Stimulated activated CD8-positive, alpha-beta memory T cell treated with anti-CD3 and anti-CD28 coated beads, Interleukin-15, amount 100 ng/mL, for 24 hours (primary cell): ENCODE results near the gene TDRD1.

Source experiments
- DNase-seq: peaks from one replicate; pipeline ENCODE4 v3.0.0-alpha.2; 2020; ENCODE audit warnings: low read depth

Gene TDRD1

DNA sequence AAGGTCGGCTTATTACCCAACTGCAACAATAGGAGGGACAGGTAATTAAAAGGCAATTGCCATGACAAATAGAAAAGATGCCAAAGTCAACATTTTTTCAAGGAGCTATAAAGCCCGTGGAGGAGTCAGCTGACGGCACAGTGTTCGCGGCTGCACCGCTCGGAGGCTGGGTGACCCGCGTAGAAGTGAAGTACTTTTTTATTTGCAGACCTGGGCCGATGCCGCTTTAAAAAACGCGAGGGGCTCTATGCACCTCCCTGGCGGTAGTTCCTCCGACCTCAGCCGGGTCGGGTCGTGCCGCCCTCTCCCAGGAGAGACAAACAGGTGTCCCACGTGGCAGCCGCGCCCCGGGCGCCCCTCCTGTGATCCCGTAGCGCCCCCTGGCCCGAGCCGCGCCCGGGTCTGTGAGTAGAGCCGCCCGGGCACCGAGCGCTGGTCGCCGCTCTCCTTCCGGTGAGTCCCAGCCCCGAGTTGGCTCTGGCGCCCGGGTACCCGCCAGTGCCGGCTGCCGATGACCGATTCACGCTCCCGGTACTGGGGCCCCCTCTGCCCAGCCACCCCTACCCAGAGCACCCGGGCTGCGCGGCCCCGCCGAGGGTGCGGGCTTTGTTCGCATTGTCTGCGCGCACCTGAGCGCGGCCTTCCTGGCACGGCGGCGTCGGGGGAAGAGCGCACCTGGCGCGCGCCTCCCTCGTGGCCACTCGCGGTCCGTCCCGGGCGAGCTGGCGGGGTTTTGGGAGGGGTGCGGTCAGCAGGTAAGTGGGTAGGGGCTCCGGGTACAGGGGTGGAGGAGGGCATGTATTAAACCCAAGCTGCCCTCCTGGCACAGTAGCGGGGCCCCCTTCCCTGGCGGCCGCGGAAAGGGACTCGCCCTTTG lies 60.2 kb downstream of the TDRD1 start, which contains the start of gene VWA2:
Gene VWA2 (plus strand): TSS at position 138 of the 877 bp plus-strand sequence. CDS start 9,460 bp downstream, outside the sequence.
- DNase-seq = no peak

DNA sequence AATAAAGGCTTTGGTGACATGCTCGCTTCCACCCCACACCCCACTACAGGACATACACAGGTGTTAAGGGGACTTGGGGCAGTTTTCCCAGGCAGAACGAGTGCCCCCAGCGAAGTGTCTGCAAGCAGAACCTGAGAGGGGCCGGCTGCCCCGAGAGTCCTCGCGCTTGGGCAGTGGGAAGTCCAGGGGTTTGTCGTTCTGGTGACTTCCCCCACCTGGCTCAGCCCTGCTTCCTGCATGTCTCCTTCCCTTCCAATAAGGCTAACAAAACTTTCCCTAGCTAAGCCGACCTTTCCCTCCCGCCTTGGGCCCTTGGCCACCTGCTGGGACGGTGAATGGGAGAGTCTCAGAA lies 60.8 kb downstream of the TDRD1 start:
- DNase-seq = no peak

GRCh38 chr10:114242235-114242634 lies 63.1 kb downstream of the TDRD1 start:
- DNase-seq = no peak

DNA sequence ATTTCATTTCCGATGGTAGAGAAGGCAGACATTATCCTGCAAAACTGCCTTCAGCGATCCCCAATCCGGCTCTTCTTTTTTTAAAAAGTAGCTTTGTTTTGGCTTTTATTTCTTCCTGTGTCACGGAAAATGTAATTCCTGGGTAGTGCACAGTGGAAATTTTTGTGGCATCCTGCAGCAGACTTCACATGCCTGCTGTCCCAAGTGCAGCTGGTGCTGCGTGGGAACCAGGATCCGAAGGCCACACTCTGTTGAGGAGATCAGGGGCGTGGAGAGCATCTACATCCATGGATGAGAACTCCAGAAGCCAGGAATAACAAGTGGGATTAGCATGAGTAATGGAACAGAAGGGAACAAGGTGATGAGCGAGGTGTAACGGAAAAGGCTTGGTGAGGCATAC lies 64.5 kb downstream of the TDRD1 start:
- DNase-seq = no peak

- DNase-seq = no peak
Measured at GRCh38 chr10:114244126-114244525, 65.0 kb downstream of the TDRD1 start.

- DNase-seq = no peak
Measured at GRCh38 chr10:114245121-114245791, 66.1 kb downstream of the TDRD1 start.

DNA sequence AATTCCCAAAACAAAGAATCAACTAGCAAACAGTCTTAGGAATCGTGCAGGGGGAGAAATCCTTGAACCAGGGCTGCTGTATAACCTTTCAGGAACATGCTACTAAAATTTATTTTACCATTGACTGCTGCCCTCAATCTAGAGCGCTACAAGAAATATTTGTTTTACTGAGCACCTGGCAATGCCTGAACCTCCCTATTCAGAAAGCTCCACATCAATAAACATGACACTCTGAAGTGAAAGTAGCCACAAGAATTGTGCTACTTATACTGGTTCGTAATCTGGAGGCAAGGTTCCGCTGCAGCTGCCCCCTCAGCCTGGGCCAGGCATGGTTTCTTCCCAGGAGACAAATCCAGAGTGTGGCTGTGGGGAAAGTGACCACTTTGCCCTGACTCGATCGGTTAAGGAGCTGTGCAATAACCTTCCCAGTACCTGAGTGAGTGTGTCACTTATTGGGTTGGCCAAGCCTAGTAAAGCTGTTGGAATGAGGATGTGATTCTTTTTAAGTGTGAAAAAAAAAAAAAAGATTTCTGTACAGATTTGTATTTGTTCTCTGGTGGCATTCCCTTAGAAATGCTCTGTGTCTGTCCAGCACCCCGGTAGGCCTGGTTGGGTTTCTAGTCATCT lies 67.6 kb downstream of the TDRD1 start:
- no peak for DNase-seq

DNA sequence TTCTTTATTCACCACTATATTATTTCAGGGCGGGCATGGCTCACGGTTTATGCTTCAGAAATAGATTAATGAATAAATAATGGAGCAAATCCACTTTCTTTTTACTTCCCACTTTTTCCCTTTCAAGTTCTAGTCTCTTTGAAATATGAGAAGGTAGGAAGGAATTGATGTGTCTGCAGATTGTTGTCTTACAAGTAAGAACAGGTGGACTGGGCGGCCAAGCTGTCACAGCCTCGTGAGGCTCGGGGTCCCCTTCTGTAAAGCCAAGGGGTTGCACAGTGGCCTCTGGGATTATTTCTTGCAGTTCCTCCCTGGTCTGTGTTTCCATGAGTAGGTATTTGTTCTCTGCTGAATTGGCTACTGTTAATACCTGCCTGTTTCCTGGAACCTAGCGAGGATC lies 71.1 kb downstream of the TDRD1 start:
- no peak for DNase-seq

DNA sequence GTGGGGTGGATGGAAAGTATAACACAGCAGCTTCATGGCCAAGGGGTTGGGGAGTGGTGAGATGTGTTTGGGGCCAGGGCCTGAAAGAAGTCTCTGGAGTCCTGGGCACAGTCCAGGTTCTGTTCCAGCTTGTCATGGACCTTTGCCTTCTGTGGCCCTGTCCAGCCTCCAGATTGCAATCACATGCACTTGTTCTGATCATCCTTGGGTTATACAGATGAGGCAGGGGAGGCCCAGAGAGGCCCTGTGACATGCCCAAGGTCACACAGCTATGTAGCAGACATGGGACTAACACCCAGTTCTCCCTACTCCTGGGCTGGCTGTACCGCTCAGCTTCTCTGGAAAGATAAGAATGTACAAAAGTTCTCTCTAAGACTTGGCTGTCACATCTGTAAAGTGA lies 71.6 kb downstream of the TDRD1 start:
- no peak for DNase-seq

GRCh38 chr10:114252092-114252491 lies 72.9 kb downstream of the TDRD1 start:
- no peak for DNase-seq

- no peak for DNase-seq
Measured at GRCh38 chr10:114252883-114253282, 73.7 kb downstream of the TDRD1 start.

DNA sequence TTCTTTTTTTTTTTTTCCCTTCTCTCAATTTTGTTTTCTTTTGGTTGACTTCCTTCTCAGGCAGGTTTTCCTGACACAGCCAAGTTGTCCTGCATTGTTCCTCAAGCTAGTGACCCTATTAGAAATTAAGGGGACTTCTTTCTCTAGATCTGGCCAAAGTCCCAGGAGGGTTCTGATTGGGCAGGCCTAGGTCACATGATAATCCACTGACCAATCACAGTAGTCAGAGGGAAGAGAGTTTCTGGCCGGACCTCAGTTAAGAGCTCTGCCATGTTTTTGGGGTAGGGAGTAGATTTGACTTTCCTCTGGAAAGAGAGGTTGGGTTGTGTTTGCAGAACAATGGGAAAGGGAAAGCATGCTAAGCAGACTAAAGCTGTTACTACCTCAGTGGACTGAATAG lies 76.1 kb downstream of the TDRD1 start:
- DNase-seq = no peak

- DNase-seq = no peak
Measured at GRCh38 chr10:114256008-114256765, 77.0 kb downstream of the TDRD1 start.

DNA sequence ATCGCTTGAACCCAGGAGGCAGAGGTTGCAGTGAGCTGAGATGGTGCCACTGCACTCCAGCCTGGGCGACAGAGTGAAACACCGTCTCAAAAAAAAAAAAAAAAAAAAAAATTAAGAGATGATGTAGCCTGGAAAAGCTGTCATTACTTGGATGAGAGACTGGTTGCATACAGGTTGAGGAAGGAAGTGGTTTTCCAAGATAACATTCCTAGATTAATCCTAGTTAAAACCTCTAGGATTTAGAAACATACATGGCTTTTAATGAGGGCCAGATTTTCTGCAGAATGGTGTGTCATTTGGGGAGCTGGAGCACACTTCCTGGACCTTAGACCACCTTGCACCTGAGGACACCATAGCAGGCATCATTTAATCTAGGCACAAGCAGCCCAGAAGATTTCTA lies 77.7 kb downstream of the TDRD1 start:
- DNase-seq = no peak

- no peak for DNase-seq
Measured at GRCh38 chr10:114257498-114257897, 78.3 kb downstream of the TDRD1 start.

DNA sequence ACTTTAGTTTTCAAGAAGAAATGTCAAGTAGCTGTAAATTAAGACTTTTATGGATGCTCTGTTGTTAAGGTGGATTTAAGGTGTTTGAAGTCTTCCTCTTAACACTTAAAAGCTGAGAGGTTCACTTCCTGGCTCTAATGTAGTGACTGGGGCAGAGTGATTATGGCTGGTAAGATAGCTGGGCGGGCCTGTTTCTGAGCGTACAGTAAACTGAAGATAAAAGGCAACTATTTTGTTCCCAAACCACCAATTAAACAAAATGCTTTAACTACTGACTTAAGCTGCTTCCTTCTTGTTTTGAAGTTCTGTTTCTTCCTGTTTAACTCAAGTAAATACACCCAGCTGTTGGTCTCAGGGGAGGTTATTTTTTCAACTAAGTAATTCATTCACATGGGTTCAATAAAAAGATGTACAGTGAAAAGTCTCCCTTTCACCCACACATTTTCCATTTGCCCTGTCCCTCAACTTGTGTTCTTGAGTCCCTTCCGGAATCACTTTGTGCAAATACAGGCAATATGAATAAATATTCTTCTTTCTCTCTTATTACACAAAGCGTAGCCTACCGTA lies 79.2 kb downstream of the TDRD1 start:
- DNase-seq = no peak

DNA sequence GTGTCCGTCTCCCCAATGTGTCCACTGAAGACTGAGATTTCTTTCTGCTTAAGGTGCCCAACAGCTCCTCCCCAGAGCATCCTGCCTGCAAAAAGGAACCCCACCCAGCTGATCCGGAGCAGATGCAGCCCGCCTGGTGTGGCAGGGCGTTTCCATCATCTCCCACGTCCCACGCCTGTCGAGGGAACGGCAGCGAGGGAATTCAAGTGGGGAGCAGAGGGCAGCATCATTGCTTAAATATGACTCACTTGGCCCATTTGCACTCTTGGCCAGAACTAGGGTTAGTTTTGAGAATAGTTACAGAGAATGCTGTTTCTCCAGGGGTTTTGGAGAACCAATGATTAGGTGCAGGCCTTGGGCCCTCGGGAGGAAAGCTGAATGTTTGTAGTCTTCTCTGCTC lies 80.7 kb downstream of the TDRD1 start:
- no peak for DNase-seq

DNA sequence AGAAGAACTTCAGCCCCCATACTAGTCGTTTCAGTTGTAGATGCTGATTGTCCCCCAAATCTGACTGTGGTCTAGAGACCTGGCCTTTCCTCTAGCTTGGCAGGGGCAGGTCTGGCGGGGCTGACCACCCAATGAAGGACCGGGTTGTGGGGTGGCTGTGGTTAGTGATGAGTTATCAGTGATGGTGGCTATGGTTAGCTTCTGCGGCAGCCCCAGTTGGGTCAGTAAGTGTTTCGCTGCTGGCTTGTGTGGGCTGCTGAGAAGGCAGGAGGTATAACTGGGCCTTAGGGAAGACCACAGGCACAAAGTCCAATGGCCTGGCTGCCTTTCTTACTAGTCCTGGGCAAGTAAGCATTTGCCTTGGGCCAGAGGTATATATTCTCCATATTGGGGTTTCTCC lies 81.2 kb downstream of the TDRD1 start:
- no peak for DNase-seq

DNA sequence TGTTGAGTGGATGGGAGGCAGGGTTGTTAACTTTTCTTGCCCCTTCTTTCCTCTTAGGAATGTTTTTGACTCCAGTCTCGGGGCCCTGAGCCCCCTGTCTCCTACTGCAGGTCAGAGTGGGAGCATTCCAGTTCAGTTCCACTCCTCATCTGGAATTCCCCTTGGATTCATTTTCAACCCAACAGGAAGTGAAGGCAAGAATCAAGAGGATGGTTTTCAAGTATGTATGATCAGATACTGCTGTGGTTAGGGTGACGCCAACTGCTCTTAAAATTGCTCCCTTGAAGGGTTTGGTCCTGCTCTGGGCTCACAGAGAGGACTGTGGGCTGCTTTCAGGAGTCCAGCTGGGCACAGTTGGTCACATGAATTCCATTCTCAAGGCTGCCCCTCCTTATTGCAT lies 81.9 kb downstream of the TDRD1 start:
- DNase-seq = no peak

- no peak for DNase-seq
Measured at GRCh38 chr10:114262496-114262895, 83.3 kb downstream of the TDRD1 start.

- no peak for DNase-seq
Measured at GRCh38 chr10:114265392-114266053, 86.4 kb downstream of the TDRD1 start.
